Esophagus muscularis mucosa (tissue), 4 donors: ENCODE results near the gene ELANE. TPM values are rescaled to one million over a fixed set of nuclear protein-coding genes. Genes with fewer than 3 reads are reported as not detected.
"Not testable (repeated sequence)": the region's sequence is repeated elsewhere in the genome, so short reads cannot be mapped to it uniquely, and the experiment has no call there.

Experiments used
- DNase-seq: peaks from one replicate; pipeline ENCODE4 v3.0.0-alpha.2; 2017; ENCODE audit errors: extremely low spot score
- H3K27ac ChIP-seq, 4 donors: fragments of 200-600 bp; sonication (generic); replicated peaks in 1 of 4; 1 replicate in 3 of 4; 2 replicates in 1 of 4; pipeline ENCODE4 v1.5.1; 2016 to 2019; ENCODE audit warnings: mild to moderate bottlenecking in 1 of 4
- H3K27me3 ChIP-seq, 4 donors: fragments of 200-600 bp; sonication (generic); one replicate each; pipeline versions ENCODE4 v1.5.1 to v1.6.0; 2016 to 2019
- H3K36me3 ChIP-seq, 4 donors: fragments of 200-600 bp; sonication (generic); one replicate each; pipeline ENCODE4 v1.5.1; 2016 to 2019
- H3K4me1 ChIP-seq, 4 donors: fragments of 200-600 bp; sonication (generic); one replicate each; pipeline ENCODE4 v1.5.1; 2016 to 2019
- H3K4me3 ChIP-seq, 4 donors: fragments of 200-600 bp; sonication (generic); 1 replicate in 2 of 4; 2 replicates in 2 of 4; pipeline ENCODE4 v1.5.1; 2016 to 2019; ENCODE audit warnings: mild to moderate bottlenecking in 4 of 4, moderate library complexity in 1 of 4
- H3K9me3 ChIP-seq, 4 donors: fragments of 200-600 bp; sonication (generic); 1 replicate in 3 of 4; 2 replicates in 1 of 4; pipeline ENCODE4 v1.5.1; 2016 to 2019
- EP300 ChIP-seq: sonication (generic); formaldehyde crosslinking; IDR thresholded peaks from one replicate; pipeline ENCODE4 v1.6.1; 2017; ENCODE audit warnings: antibody characterized with exemption
- POLR2A ChIP-seq: fragments of 450-650 bp; IDR thresholded peaks from one replicate; pipeline ENCODE4 v1.6.1; 2017; ENCODE audit warnings: antibody characterized with exemption, moderate library complexity, mild to moderate bottlenecking, low read depth
- POLR2AphosphoS5 ChIP-seq, 2 donors: sonication (generic); formaldehyde crosslinking; IDR thresholded peaks; one replicate each; pipeline ENCODE4 v1.6.1; 2017; ENCODE audit warnings: antibody characterized with exemption in 2 of 2
- WGBS: methylation state at CpG from one replicate; pipeline ENCODE4 v1.1.5; 2018; 5-methylcytosine and 5-hydroxymethylcytosine counted together
- intact Hi-C: fragments of 100-400 bp; cut with DNase I; formaldehyde crosslinking; loops from one replicate; pipeline ENCODE4 v1.15.1; 2023
- total RNA-seq, 4 donors: library from RNA; depleted of rRNA; stranded (reverse); fragments of >200 nt; gene quantifications; one replicate each; pipeline versions ENCODE4 v1.1.0 to v1.2.1, GENCODE V29; 2016
- TF ChIP-seq, protein P1 (sequence below), 3 experiments: fragments of 200-600 bp in 2 of 3; fragments of 450-650 bp in 1 of 3; sonication (generic) in 2 of 3; IDR thresholded peaks; one replicate each; pipeline ENCODE4 v1.5.1; 2017 to 2019; ENCODE audit warnings: antibody characterized with exemption in 3 of 3, mild to moderate bottlenecking in 2 of 3, moderate library complexity in 1 of 3

ELANE gene
- total RNA-seq, 4 donors from 2014 or later: 0.45 to 3.3 (median 1.6) TPM

DNA sequence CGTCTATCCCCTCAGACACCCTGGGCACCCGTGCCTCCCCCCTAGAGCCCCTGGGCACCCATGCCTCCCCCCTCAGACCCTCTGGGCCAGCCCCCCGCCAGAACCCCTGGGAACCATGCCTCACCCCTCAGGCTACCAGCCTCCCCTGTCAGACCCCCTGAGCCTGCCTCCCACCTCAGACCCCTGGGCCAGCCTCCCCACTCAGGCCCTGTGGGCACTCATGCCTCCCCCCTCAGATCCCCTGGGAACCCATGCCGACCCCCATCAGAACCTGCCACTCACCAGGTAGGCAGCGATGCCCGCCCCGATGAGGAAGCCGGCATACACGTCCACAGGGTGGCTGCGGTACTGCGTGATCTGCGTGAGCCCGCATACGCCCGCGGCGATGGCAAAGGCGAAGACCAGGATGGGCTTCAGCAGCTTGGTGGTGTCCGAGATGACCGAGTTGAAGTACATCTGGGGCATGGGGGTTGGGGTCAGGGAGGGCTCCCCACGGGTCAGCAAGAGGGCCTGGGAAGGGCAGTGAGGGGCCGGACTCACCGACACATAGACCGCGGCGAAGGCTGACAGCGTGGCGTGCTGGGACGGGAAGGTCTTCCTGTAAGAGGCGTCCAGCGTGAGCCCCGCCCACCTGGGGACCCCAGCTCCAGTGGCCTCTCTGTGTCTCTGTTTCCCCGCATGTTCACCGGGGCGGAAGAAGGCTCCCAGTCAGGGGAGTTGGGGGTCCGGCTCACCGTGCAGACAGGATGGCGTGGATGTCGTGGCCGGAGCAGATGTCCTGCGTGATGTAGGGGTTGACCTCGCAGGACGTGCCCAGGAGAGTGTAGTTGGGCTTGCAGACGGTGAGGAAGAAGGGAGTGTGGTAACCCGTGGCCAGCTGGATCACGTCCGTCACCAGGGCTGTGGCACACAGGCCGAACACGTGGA, 37.7 kb upstream of the ELANE start:
- no peak for DNase-seq
- WGBS: 91% methylated on average over 44 of the region's 49 CpGs
- H3K4me1 ChIP-seq: no peaks in the 10 kb centered on the region
- H3K36me3 ChIP-seq: peaks cover 36 to 49% (median 42%) of the 10 kb centered on the region in 4 donors
- TF ChIP-seq, protein P1, sequence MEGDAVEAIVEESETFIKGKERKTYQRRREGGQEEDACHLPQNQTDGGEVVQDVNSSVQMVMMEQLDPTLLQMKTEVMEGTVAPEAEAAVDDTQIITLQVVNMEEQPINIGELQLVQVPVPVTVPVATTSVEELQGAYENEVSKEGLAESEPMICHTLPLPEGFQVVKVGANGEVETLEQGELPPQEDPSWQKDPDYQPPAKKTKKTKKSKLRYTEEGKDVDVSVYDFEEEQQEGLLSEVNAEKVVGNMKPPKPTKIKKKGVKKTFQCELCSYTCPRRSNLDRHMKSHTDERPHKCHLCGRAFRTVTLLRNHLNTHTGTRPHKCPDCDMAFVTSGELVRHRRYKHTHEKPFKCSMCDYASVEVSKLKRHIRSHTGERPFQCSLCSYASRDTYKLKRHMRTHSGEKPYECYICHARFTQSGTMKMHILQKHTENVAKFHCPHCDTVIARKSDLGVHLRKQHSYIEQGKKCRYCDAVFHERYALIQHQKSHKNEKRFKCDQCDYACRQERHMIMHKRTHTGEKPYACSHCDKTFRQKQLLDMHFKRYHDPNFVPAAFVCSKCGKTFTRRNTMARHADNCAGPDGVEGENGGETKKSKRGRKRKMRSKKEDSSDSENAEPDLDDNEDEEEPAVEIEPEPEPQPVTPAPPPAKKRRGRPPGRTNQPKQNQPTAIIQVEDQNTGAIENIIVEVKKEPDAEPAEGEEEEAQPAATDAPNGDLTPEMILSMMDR (IDR thresholded peaks at IDR 0.05): no peak
- TF ChIP-seq POLR2A (no peak), EP300 (no peak), POLR2AphosphoS5 (IDR thresholded peaks at IDR 0.05) (no peak)
- H3K4me3 ChIP-seq: no peak overlapping the region
- no peaks in the 10 kb centered on the region for H3K27me3 ChIP-seq
- intact Hi-C loops: no loop called here
- no peaks in the 10 kb centered on the region for H3K9me3 ChIP-seq
- H3K27ac ChIP-seq: no peak overlapping the region

DNA sequence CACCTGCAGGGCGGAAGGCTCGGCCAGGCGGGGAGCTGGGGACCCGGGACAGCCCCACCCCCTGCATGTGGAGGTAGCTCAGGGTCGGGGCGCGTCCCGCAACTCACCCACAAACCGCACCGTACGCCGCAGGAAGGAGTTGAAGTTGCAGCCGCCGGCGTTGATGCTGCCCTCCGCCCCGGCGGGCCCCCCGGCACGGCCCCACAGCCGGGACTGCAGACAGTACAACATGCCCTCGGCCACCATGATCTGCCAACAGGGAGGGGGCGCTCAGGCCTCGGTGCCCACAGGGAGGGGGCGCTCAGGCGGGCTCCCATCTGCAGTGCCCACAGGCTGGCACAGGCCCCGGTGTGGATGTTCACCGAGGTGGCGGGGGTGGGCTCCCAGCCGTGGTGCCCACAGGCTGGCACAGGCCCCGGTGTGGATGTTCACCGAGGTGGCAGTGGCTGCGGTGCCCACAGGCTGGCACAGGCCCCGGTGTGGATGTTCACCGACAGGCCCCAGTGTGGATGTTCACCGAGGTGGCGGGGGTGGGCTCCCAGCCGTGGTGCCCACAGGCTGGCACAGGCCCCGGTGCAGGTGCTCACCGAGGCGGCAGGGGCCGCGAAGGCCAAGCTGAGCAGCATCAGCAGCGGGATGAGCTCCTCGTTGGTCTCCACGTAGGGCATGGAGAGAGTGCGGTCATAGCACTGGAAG, 36.9 kb upstream of the ELANE start:
- Histone ChIP-seq H3K4me3 (no peak overlapping the region), H3K36me3 (peaks cover 28 to 40% (median 34%) of the 10 kb centered on the region in 4 donors), H3K27ac (no peak overlapping the region), H3K4me1 (no peaks in the 10 kb centered on the region), H3K27me3 (no peaks in the 10 kb centered on the region), H3K9me3 (no peaks in the 10 kb centered on the region)
- TF ChIP-seq EP300 (no peak), POLR2A (no peak), POLR2AphosphoS5 (IDR thresholded peaks at IDR 0.05) (no peak)
- TF ChIP-seq, protein P1 (IDR thresholded peaks at IDR 0.05): no peak
- WGBS: 88% methylated on average over 16 of the region's 47 CpGs
- intact Hi-C loops: no loop called here
- no peak for DNase-seq

DNA sequence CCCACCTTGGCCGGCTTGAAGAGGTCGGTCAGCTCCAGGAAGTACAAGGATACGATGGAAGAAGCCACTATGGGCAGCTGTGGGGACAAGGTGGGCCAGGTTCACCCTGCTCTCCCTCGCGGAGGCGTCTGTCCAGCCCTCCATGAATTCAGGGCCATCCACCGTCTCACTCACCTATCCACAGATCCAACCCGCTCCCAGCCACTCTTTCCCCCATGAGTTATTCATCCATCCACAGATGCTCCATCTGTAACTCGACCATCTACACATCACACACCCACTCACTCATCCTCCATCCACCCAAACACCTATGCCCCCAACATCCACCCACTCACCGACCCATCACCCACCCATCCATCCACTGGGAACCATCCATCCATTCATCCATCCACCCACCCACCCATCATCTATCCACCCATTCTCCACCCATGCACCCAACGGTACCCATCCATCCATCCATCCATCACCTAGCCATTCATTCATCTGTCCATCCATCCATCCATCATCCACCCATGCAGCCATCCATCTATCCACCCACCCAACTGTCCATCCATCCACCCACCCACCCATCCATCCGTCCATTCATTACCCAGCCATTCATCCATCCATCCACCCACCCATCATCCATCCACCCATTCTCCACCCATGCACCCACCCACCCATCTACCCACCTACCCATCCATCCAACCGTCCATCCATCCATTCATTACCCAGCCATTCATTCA, 36.2 kb upstream of the ELANE start:
- no peak overlapping the region for H3K4me3 ChIP-seq
- intact Hi-C loops: no loop called here
- no peak overlapping the region for H3K27ac ChIP-seq
- peaks cover 0 to 1% (median under 1%) of the 10 kb centered on the region in 4 donors for H3K4me1 ChIP-seq
- no peak for DNase-seq
- H3K9me3 ChIP-seq: no peaks in the 10 kb centered on the region
- peaks cover 21 to 33% (median 27%) of the 10 kb centered on the region in 4 donors for H3K36me3 ChIP-seq
- H3K27me3 ChIP-seq: peaks cover 0 to 2% (median under 1%) of the 10 kb centered on the region in 4 donors
- 97% methylated on average over 13 of the region's 13 CpGs for WGBS
- TF ChIP-seq POLR2AphosphoS5 (IDR thresholded peaks at IDR 0.05) (no peak), EP300 (no peak), POLR2A (no peak)
- TF ChIP-seq, protein P1 (IDR thresholded peaks at IDR 0.05): no peak

DNA sequence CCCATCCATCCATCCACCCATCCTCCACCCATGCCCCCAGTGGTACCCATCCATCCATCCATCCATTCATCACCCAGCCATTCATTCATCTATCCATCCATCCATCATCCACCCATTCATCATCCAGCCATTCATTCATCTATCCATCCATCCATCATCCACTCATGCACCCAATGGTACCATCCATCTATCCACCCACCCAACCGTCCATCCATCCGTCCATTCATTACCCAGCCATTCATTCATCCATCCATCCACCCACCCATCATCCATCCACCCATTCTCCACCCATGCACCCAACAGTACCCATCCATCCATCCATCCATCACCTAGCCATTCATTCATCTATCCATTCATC, 35.6 kb upstream of the ELANE start:
- peaks cover 3 to 6% (median 5%) of the 10 kb centered on the region in 4 donors for H3K4me1 ChIP-seq
- 90% methylated on average over 2 of the region's 2 CpGs for WGBS
- TF ChIP-seq, protein P1 (IDR thresholded peaks at IDR 0.05): no peak
- no peak for TF ChIP-seq POLR2AphosphoS5 (IDR thresholded peaks at IDR 0.05)
- TF ChIP-seq POLR2A: no peak
- no peak for TF ChIP-seq EP300

DNA sequence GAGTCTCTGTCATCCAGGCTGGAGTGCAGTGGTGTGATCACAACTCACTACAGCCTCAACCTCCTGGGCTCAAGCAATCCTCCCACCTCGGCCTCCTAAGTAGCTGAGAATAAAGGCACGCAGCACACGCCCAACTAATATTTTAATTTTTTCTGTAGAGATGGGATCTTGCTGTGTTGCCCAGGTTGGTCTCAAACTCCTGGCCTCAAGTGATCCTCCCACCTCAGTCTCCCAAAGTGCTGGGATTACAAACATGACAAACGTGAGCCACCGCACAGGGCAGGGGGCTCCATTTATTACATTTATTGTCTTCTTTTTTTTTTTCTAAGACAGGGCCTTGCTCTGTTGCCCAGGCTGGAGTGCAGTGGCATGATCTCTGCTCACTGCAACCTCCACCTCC, 31.9 kb upstream of the ELANE start:
- H3K9me3 ChIP-seq, intact Hi-C loops, H3K36me3 ChIP-seq, H3K27ac ChIP-seq, H3K4me3 ChIP-seq, DNase-seq: not testable (repeated sequence)
- H3K4me1 ChIP-seq: peaks cover 16 to 21% (median 19%) of the 10 kb centered on the region in 4 donors
- peaks cover 0 to 43% (median 24%) of the 10 kb centered on the region in 4 donors for H3K27me3 ChIP-seq
- 99% methylated on average over 5 of the region's 5 CpGs for WGBS

More for the DNA sequence above, 35.6 kb upstream of the ELANE start:
- Histone ChIP-seq H3K36me3 (peaks cover 16 to 28% (median 21%) of the 10 kb centered on the region in 4 donors), H3K27ac (no peak overlapping the region), H3K9me3 (no peaks in the 10 kb centered on the region), H3K27me3 (peaks cover 0 to 8% (median 6%) of the 10 kb centered on the region in 4 donors), H3K4me3 (no peak overlapping the region)
- intact Hi-C loops: no loop called here
- no peak for DNase-seq
